Posterior cingulate gyrus (tissue), 11 donors: ENCODE results near the gene CPNE7.
"Not testable (repeated sequence)": the region's sequence is repeated elsewhere in the genome, so short reads cannot be mapped to it uniquely, and the experiment has no call there.

ENCODE experiments used
- DNase-seq, 10 donors: peaks; one replicate each; pipeline versions ENCODE4 v3.0.0 to v3.0.0-alpha.2; 2020 to 2021; ENCODE audit warnings: mixed read lengths in 3 of 10
- intact Hi-C: fragments of 100-400 bp; cut with DNase I; formaldehyde crosslinking; loops from one replicate; pipeline ENCODE4 v1.15.1; 2023

Gene CPNE7

DNA sequence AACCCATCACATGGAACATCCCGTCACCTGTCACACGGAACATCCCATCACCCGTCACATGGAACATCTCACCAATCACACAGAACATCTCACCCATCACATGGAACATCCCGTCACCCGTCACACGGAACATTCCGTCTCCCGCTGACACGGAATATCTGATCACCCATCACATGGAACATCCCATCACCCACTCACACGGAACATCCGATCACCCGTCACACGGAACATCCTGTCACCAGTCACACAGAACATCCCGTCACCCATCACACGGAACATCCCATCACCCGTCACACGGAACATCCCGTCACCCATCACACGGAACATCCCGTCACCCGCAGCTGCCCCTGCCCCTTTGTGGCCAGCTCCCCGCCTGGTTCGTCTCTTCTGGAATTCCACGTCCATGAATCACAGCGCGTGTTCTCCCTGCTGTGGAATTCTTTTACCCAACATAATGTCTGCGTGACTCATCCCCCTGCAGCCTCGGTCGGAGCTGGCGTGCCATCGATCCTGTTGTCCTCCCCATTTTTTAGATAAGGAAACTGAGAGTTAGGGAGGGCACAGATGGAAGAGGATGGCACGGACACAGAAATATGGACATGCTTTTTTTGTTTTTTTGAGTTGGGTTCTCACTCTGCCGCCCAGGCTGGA is 5.6 kb downstream of the CPNE7 start:
- intact Hi-C loops: no loop called here
- DNase-seq: peak in 1 of 10 donors; percentile 33

DNA sequence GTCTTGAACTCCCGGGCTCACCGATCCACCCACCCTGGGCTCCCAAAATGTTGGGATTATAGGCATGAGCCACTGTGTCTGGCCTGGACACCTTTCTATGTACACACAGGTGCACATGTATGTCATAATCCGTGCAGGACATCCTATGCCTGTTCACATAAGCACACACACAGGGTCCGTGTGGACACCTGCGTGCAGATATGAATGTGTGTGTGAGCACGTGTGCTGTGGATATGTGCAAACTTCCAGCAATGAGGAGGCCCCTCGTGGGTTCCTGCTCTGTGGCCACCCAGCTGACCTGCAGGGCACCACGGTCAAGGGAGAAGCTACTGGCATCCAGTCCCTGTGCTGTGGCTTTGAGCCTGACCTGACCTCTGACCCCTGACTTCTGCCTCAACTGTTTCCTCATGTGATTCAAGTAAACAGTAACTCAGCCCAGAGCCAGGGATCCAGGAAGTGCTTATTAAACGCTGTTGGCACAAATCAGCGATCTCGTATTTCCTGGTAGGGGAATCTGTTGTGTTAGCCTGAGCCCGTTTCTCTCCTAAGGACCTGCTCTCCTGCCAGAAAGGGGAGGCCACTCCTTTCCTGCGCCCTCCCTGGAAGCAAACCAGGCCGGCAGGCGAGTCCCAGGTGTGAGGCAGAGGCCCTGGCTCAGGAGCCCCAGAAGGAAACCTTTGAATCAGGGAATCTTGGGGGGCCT is 6.5 kb downstream of the CPNE7 start:
- intact Hi-C loops: no loop called here
- DNase-seq: no peak

DNA sequence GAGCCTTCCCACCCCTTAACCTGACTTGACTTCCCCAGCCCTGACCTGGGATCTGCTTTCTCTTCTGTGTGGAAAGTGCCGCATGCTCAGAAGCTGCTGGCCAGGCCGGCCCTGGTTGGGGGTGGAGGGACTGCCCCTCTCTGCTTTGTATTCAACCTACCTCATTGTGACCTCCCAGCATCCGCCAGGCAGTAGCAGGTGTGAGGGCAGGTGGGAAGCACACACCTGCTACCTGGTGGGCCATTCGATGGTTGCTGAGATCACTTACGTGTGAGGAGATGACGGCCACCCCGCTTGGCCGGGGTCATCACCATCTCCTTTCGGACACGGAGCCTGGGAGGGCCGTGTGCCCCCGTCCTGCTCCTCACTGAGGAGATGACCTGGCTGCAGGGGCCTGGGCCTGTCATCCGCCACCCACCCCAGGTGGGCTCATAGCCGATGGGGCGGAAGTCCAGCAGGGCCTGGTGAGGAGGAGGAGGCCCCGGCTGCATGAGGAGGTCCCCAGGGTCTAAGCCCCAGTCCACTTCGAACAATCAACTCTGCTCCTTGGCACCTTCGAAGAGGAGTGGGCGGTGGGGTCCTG is 7.1 kb downstream of the CPNE7 start:
- DNase-seq: no peak
- intact Hi-C loops: no loop called here

DNA sequence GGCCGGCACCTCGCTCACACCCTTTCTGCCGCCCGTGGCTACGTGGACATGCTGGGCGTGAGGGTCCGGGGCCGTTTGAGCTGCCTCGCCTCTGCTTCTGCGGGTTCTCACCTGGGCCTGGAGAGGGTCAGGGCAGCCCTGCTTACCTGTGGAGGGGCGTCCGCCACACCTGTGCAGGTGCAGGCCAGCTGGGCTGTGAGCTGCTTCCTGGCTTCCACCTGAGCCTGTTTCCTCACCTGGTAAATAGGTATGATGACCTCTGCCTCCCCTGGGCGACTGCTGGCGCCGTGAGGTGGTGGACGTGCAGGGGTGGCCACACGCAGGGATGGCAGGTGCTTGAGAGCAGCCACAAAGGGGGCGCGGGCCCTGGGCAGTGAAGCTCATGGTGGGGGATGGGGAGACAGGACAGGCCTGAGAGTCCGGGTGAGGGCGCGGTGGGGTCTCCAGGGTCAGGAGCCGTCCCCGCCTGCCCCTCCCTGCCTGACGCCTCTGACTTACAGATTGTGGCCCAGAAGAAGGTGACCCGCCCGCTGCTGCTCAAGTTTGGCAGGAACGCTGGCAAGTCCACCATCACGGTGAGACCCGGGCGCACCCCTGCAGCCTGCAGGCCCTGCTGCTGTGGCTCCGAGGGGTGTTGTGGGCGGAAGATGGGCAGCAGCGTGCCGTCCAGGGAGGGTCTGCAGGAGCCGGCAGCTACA is 7.8 kb downstream of the CPNE7 start:
- intact Hi-C loops: no loop called here

DNA sequence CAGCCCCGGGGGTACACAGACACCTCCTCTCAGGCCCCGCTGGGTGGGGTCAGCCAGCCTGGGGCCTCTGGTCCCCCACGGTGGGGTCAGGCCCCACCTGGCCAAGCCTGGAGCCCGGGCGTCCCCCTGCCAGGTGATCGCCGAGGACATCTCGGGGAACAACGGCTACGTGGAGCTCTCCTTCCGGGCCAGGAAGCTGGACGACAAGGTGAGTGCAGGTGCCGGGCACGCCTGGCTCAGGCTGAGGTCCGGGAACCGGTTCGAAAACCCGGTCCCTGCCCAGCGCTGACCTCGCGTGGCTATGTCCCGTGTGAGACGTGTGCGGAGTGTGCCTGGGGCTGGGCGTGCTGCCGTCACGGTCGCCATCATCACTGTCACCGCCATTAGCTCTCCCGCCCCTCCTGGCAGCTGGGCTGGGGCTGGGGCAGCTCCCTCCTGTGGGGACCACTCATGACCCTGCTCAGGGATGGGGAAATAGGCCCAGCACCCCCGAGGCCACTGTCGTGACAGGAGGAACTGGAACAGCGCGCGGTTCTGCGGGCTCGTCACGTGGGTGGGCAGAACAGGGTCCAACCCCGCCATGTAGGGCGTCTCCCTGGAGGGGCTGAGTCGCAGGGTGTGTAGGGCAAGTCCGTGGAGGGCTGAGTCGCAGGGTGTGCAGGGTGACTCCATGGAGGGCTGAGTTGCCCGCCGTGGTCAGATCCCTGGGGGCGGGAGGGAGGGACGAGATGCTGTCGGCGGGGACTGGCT is 8.5 kb downstream of the CPNE7 start:
- intact Hi-C loops: no loop called here
- peak in 1 of 10 donors; percentile 77 for DNase-seq

More for the DNA sequence above, 7.8 kb downstream of the CPNE7 start:
- DNase-seq: no peak

DNA sequence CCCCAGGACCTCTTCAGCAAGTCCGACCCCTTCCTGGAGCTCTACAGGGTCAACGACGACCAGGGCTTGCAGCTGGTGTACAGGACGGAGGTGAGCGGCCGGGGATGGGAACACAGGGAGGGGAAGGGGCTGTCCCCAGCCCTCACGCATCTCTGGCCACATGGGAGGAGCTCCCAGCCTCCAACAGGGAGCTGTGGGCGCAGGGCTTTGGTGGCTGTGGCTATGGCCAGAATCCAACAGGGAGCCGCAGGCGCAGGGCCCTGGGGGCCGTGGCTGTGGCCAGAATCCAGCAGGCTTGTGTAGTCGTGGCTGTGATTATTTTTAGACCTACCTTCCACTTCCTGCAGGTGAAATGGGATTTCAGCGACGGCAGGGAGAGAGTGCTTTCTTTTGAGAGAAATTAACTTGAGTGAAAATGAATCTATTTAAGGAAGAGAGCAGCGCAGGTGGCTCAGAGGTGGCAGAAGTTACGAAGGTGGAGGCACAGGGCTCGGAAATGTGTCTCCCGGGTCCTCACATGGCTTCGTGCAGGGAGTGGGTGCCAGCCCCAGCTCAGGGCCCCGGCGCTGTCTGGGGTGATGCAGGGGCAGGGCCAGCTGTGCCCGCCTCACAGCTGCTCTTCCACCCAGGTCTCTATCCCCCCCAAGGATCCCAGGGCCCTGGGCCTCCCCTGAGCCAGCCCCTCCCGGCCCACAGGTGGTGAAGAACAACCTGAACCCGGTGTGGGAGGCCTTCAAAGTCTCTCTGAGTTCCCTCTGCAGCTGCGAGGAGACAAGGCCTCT is 9.4 kb downstream of the CPNE7 start:
- intact Hi-C loops: no loop called here

DNA sequence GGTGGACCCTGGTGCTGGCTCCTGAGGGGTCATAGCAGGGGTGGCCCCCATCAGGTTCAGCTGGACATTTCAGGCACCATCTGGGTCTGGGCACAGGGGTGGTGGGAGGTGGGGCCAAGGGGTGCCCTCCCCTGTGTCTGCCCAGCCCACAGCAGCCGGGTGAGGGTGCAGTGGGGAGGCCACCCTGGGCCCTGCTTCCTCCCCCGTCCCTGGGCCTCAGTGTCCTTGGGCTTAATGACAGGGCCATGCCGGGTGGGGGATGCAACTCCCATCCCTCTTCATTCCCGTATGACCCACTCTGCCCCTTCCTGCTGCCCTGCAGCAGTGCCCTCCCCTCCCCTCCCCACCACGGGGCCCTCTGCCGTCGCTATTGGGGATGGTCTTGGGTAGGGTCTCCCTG is 10.7 kb downstream of the CPNE7 start:
- no peak for DNase-seq
- intact Hi-C loops: no loop called here

More for the DNA sequence above, 9.4 kb downstream of the CPNE7 start:
- DNase-seq: peak in 1 of 10 donors; percentile 77

DNA sequence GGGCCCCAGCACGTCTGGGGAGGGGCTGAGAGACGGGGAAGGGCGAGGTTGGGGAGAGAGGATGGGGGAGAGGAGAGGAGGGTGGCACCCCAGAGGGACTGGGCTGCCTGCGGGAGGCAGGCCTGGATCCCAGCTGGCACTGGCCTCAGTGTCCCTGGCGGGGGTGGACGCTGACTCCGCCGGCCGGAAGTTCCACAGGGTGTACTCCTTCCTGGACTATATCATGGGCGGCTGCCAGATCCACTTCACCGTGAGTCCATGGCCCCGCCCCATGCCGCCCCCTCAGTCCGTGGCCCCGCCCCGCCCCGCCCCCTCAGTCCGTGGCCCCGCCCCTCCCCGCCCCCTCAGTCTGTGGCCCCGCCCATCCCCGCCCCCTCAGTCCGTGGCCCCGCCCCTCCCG is 11.3 kb downstream of the CPNE7 start:
- peak in 1 of 10 donors; percentile 57 for DNase-seq
- intact Hi-C loops: no loop called here

DNA sequence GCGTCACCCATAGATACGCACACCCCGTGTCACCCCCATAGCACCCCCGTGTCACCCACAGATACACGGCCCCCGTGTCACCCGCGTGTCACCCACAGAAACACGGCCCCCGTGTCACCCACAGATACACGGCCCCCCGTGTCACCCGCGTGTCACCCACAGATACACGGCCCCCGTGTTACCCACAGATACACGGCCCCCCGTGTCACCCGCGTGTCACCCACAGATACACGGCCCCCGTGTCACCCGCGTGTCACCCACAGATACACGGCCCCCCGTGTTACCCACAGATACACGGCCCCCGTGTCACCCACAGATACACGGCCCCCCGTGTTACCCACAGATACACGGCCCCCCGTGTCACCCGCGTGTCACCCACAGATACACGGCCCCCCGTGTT is 12.1 kb downstream of the CPNE7 start:
- DNase-seq, intact Hi-C loops: not testable (repeated sequence)

DNA sequence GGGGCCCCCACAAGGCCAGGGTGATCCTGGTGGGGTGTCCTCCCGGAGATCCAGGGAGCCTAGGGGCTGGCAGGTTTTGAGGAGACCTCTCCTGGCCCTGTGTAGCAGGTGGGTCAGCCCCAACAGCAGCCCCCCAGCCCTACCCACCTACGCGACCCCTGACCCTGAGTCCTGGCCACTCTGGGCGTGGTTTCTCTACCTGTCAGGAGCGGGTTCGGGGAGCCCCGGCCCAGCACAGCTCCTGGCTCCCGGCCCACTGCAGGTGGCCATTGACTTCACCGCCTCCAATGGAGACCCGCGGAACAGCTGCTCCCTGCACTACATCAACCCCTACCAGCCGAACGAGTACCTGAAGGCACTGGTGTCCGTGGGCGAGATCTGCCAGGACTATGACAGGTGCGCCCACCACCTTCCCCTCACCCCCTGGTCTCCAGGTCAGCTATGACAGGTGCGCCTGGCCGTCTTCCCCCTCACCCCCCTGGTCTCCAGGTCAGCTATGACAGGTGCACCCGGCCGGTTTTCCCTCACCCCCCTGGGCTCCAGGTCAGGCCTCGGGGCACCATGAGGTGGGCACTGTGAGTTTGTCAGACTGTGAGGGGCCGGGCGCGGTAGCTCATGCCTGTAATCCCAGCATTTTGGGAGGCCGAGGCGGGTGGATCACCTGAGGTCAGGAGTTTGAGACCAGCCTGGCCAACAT is 13.0 kb downstream of the CPNE7 start:
- intact Hi-C loops: no loop called here
- peak in 1 of 10 donors; percentile 72 for DNase-seq

DNA sequence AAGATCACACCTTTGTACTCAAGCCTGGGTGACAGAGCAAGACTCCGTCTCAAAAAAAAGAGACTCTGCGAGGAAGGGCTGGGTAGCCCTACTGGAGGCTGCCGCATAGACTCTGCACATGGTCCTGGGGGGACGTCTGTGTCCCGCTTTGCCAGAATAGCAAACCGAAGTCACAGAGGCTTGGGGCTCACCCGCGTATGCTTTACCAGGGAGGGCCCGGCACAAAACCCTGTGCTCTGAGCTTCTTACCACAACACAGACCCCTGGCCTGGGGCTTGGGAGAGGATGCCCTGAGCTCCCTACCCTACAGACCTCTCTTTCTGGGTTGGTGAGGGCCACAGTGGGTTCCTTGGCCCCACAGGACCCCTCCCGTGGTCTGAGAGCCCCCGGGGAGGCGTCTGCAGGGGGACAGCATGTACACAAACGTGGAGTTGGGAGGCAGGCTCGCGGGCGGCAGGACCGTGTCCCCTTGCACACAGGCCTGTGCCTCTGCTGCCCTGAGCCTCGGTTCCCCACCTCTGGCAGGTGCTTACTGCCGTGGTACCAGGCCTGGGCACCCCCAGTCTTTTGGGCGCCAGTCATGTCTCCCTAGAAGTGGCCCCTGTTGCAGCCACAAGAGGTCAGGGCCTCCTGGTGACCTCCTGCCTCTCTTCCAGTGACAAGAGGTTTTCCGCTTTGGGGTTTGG is 13.8 kb downstream of the CPNE7 start:
- DNase-seq: peak in 1 of 10 donors; percentile 63
- intact Hi-C loops: no loop called here

DNA sequence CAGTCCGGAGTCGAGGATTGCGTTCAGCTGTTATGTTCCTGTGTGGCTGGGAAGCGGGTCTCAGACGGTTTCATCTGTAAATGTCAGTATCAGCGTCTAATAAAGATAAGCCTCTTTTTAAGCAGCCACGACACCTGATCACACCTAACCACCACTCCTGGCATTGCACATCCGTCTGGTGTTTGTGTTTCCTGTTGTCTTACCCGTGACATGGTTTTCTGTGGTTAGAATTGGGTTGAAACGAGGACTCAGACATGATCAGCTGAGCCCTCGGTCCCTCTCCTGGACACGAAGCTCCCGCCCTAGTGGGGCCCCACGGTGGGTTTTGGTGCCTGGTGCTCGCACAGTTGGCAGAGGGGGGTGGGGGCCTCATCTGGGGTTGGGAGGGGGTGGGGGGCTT is 18.3 kb downstream of the CPNE7 start:
- no peak for DNase-seq
- intact Hi-C loops: no loop called here

DNA sequence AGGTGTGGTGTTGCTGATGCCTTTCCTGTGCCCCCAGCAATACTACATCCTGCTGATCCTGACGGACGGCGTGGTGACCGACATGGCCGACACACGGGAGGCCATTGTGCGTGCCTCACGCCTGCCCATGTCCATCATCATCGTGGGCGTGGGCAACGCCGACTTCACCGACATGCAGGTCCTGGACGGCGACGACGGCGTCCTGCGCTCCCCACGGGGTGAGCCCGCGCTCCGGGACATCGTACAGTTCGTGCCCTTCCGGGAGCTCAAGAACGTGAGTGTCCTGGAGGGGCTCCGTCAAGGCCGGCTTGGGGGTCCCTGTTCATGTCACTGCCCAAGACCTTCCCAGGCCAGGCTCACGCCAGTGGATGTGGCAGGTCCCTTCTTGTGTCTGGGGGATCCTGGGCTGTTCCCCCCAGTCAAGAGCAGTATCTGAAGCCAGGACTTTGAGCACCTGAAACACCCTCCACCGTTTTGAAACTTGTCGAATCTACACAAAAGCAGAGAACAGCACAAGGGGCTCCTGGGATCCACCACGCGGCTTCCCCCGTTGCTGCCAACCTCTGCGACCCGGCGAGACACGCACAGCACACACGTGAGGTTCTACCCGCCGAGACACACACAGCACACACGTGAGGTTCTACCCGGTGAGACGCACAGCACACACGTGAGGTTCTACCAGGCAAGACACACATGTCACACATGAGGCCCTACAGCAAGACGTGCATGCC is 19.9 kb downstream of the CPNE7 start:
- intact Hi-C loops: no loop called here
- DNase-seq: no peak

DNA sequence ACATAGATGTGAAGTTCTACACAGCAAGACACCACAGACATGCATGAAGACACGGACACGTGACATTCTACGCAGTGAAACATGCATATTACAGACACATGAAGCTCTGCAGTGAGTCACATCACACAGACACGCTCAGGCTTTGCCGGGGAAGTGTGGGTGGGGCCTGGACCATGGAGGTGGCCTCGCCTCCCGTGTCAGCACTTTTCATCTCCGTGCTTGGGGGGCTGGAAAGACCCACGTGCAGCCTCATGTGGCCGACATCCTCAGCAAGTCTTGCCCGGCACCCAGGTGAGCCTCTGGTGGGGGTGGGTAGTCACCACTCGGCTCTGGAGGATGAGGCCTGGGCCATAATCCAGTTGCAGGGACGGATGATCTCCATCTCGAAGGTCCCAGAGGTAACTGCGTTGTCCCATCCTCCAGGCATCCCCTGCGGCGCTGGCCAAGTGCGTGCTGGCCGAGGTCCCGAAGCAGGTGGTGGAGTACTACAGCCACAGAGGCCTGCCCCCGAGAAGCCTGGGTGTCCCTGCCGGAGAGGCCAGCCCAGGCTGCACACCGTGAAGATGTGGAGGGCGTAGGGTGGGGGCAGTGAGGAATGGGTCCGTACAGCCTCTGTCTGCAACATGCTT is 20.6 kb downstream of the CPNE7 start:
- DNase-seq: peak in 1 of 10 donors; percentile 75
- intact Hi-C loops: no loop called here

DNA sequence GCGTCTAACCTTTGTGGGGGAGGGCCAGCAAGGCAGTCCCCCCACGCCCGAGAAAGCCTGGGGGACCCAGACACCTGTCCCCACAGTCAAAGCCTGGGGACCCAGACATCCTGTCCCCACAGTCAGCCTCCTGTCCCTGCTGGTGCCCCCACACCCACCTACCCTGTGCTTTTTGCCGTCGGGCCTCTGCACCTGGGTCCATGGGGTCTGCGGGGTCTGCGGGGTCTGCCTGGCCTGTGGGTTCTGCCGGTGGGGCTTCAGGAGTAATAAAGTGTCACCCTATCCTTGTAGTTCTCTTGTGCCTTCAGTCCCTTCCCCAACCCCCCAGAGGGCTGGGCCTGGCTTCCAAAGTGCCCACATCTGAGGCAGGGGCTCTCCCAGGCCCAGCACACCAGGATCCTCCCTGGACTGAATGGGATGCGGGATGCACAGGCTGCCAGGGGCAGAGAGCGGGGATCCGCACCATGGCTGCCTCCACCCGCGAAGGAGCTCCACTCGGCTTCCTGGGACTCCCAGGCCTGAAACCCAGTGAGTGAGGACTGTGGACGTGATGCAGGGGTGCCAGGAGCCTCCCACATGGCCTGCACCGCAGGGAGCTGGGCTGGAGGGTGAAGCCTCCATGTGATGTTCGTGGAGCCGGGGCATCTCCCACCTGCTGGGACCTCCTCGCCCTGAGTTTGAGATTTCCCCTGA is 21.5 kb downstream of the CPNE7 start:
- peak in 1 of 10 donors; percentile 67 for DNase-seq
- intact Hi-C loops: no loop called here

DNA sequence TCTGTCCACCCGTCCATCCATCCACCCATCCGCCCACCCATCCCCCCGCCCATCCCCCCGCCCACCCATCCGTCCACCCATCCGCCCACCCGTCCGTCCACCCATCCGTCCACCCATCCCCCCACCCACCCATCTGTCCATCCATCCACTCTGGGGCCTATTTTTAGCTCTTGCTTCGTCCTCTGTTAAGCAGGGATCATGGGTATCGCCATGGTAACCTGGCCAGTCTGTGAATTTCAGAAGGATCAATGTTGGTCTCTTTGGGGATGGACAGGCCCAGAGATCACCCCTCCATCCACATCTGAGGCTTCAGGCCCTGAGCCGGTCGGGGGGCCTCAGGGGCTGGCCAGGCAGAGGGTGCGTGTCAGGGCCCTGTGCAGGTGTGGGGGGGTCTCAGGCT is 22.6 kb downstream of the CPNE7 start:
- no peak for DNase-seq
- intact Hi-C loops: no loop called here

DNA sequence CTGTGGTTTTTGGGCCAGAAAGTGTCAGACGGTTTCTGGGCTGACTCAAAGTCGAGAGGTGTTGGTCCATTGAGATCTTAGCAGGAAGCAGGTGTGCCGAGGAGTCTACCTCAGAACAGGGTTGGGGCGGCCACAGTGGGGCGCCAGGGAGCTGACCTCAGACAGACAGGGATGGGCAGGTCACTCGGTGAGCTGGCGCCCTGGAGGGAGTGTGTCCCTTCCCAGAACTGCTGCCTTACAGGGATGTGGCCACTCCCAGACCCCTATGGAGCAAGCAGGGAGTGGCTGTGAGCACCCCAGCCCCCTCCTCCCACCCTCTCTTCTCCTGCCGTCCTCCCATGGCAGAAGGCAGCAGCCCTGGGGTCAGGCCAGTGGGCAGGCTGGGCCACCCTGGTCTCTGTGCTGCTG is 23.9 kb downstream of the CPNE7 start:
- intact Hi-C loops: no loop called here
- peak in 1 of 10 donors; percentile 80 for DNase-seq
